HPDE6-E6E7 (cell line): ENCODE data around the gene C17orf114.

Source experiments
- DNase-seq: peaks from one replicate; pipeline ENCODE4 v3.0.0; 2011; ENCODE audit warnings: missing footprints; ENCODE audit errors: extremely low spot score

The C17orf114 gene

GRCh38 chr17:4788159-4788806, 13.8 kb downstream of the C17orf114 start:
- DNase-seq, result no peak

GRCh38 chr17:4786516-4786915, 15.6 kb downstream of the C17orf114 start:
- no peak for DNase-seq

- DNase-seq, result no peak
Measured at GRCh38 chr17:4786106-4786511, 16.0 kb downstream of the C17orf114 start, which contains the start of gene VMO1. VMO1 (minus strand) TSS chr17:4786364; CDS start chr17:4786352, 12 bp downstream.

- DNase-seq, result no peak
Measured at GRCh38 chr17:4785311-4786105, 16.6 kb downstream of the C17orf114 start.

- no peak for DNase-seq
Measured at GRCh38 chr17:4782652-4783051, 19.5 kb downstream of the C17orf114 start.

- DNase-seq, result no peak
Measured at GRCh38 chr17:4780325-4780955, 21.7 kb downstream of the C17orf114 start.

GRCh38 chr17:4777969-4778760, 24.0 kb downstream of the C17orf114 start:
- DNase-seq, result no peak

- DNase-seq, result no peak
Measured at GRCh38 chr17:4772235-4772613, 29.9 kb downstream of the C17orf114 start.

- no peak for DNase-seq
Measured at GRCh38 chr17:4771519-4772234, 30.5 kb downstream of the C17orf114 start, which contains the start of gene TM4SF5. TM4SF5 (plus strand) TSS chr17:4771886; CDS start chr17:4771923, 37 bp downstream.

- no peak for DNase-seq
Measured at GRCh38 chr17:4769628-4770027, 32.5 kb downstream of the C17orf114 start.

- DNase-seq, result no peak
Measured at GRCh38 chr17:4768298-4768697, 33.8 kb downstream of the C17orf114 start.

GRCh38 chr17:4766723-4767122, 35.4 kb downstream of the C17orf114 start:
- DNase-seq, result no peak

- DNase-seq, result no peak
Measured at GRCh38 chr17:4766201-4766600, 35.9 kb downstream of the C17orf114 start.

GRCh38 chr17:4764595-4764994, 37.5 kb downstream of the C17orf114 start:
- no peak for DNase-seq

- DNase-seq, result no peak
Measured at GRCh38 chr17:4759776-4760236, 42.3 kb downstream of the C17orf114 start.

- no peak for DNase-seq
Measured at GRCh38 chr17:4753392-4753791, 48.7 kb downstream of the C17orf114 start.

GRCh38 chr17:4751932-4752331, 50.2 kb downstream of the C17orf114 start:
- no peak for DNase-seq
